Measurements from ENCODE around the gene FOXF2. TPM values are rescaled to one million over a fixed set of nuclear protein-coding genes. Genes with fewer than 3 reads are reported as not detected.

The FOXF2 gene
- total and polyA plus RNA-seq, 2 donors (not counting 3 experiments of a cell fraction or from before 2014, with no cell fraction given) = not detected

- POLR2A ChIA-PET = no interaction called here
- H3K9me1 ChIP-seq (replicated peaks; ENCODE audit: control insufficient read depth, extremely low read depth, insufficient read depth, low read length) = no peaks in the 10 kb centered on the region
- H3K27ac ChIP-seq (ENCODE audit: insufficient read depth, low read depth, low read length) = no peak overlapping the region
- BruUV-seq (replicated peaks) = no TSS peak
- no peak overlapping the region for H3K9ac ChIP-seq (replicated peaks; ENCODE audit: extremely low read depth, insufficient read depth, low read length)
- no peaks in the 10 kb centered on the region for H3K79me2 ChIP-seq (ENCODE audit: control insufficient read depth, insufficient read depth, low read length)
- H3K36me3 ChIP-seq (ENCODE audit: control insufficient read depth in 2 of 2, extremely low read depth in 1 of 2, insufficient read depth in 2 of 2, low read length in 2 of 2) = no peaks in the 10 kb centered on the region
- no peaks in the 10 kb centered on the region for H3K27me3 ChIP-seq (ENCODE audit: control insufficient read depth in 2 of 2, insufficient read depth in 2 of 2, low read length in 2 of 2)
- dilution Hi-C loops (cut with MboI; ENCODE audit: extremely low pct_ligation_motif_present, low sequenced_read_pairs) = no loop called here
- intact Hi-C loops (cut with micrococcal nuclease) = no loop called here
- H3K4me2 ChIP-seq (ENCODE audit: insufficient read depth, low read length) = no peak overlapping the region
- H2AFZ ChIP-seq (ENCODE audit: low read depth, low read length) = no peak overlapping the region
- H3K4me1 ChIP-seq (ENCODE audit: control insufficient read depth, extremely low read depth, insufficient read depth, low read length) = no peaks in the 10 kb centered on the region
- H3K4me3 ChIP-seq (replicated peaks in 1 of 3; ENCODE audit: insufficient read depth in 1 of 3, low read depth in 1 of 3, low read length in 3 of 3) = no peak overlapping the region
- no peaks in the 10 kb centered on the region for H3K9me3 ChIP-seq (replicated peaks; ENCODE audit: control insufficient read depth, insufficient read depth, low read length)
- FAIRE-seq (no peak), DNase-seq (ENCODE audit: low read depth, low spot score) (no peak)
- no peaks in the 10 kb centered on the region for H4K20me1 ChIP-seq (replicated peaks; ENCODE audit: control insufficient read depth, extremely low read depth, insufficient read depth, low read length)
- CTCF ChIA-PET = no interaction called here
- TF ChIP-seq MAX (IDR thresholded peaks at IDR 0.05; ENCODE audit: insufficient read depth, insufficient read length) = no peak
- TF ChIP-seq POLR2AphosphoS5 (IDR thresholded peaks at IDR 0.05; ENCODE audit: insufficient read depth, low read depth, low read length) = no peak
- no peak for TF ChIP-seq FOS (IDR thresholded peaks at IDR 0.05; ENCODE audit: borderline replicate concordance, insufficient read depth, low read length)
- no peak for TF ChIP-seq MYC (IDR thresholded peaks at IDR 0.05; ENCODE audit: low read depth, low read length)
- TF ChIP-seq GATA2 (IDR thresholded peaks at IDR 0.05; ENCODE audit: insufficient read depth, insufficient read length, low read depth, low read length) = no peak
- no peak for TF ChIP-seq JUN (IDR thresholded peaks at IDR 0.05; ENCODE audit: borderline replicate concordance, insufficient read depth, insufficient read length, low read depth)
- no peak for TF ChIP-seq EZH2 (IDR thresholded peaks at IDR 0.05; ENCODE audit: borderline replicate concordance, low read depth, low read length, severe bottlenecking)
- TF ChIP-seq CTCF (IDR thresholded peaks at IDR 0.05; ENCODE audit: extremely low read depth in 1 of 2, insufficient read depth in 1 of 2, low read depth in 1 of 2, low read length in 2 of 2) = no peak
- no peak for TF ChIP-seq POLR2A (IDR thresholded peaks at IDR 0.05; ENCODE audit: low read depth, low read length)
These were observed 29.3 kb downstream of the FOXF2 start for GRCh38 chr6:1418471-1419191.
